HG02885 (cell line): ENCODE measurements around the gene IL34.

Experiments
- ATAC-seq: cut with Tn5 transposase; IDR thresholded peaks from one replicate; pipeline ENCODE4 v1.9.1; 2021; ENCODE audit warnings: mild to moderate bottlenecking; ENCODE audit not compliant: unreplicated experiment, poor library complexity

The IL34 gene

GRCh38 chr16:70698901-70699300, 52.5 kb downstream of the IL34 start:
- ATAC-seq: no peak

- no peak for ATAC-seq
Observed at GRCh38 chr16:70699696-70700095, 53.3 kb downstream of the IL34 start.

GRCh38 chr16:70700101-70701020, 54.0 kb downstream of the IL34 start:
- ATAC-seq: no peak

GRCh38 chr16:70701036-70701435, 54.7 kb downstream of the IL34 start:
- ATAC-seq: no peak

- ATAC-seq: no peak
Observed at GRCh38 chr16:70701596-70701995, 55.2 kb downstream of the IL34 start.

- no peak for ATAC-seq
Observed at GRCh38 chr16:70701998-70702397, 55.6 kb downstream of the IL34 start.

GRCh38 chr16:70702624-70703023, 56.3 kb downstream of the IL34 start:
- no peak for ATAC-seq

- no peak for ATAC-seq
Observed at GRCh38 chr16:70703041-70703834, 56.9 kb downstream of the IL34 start.

- no peak for ATAC-seq
Observed at GRCh38 chr16:70703835-70704381, 57.5 kb downstream of the IL34 start.

- no peak for ATAC-seq
Observed at GRCh38 chr16:70704586-70704985, 58.2 kb downstream of the IL34 start.

- no peak for ATAC-seq
Observed at GRCh38 chr16:70705056-70705455, 58.7 kb downstream of the IL34 start.

GRCh38 chr16:70706948-70707465, 60.6 kb downstream of the IL34 start:
- ATAC-seq: no peak

GRCh38 chr16:70708366-70709246, 62.2 kb downstream of the IL34 start:
- ATAC-seq: no peak

GRCh38 chr16:70709457-70709856, 63.1 kb downstream of the IL34 start:
- no peak for ATAC-seq

GRCh38 chr16:70709942-70710341, 63.6 kb downstream of the IL34 start:
- ATAC-seq: no peak
